ENCODE data around the gene MSMP. TPM values are rescaled to one million over a fixed set of nuclear protein-coding genes. Genes with fewer than 3 reads are reported as not detected.

Gene MSMP, protein sequence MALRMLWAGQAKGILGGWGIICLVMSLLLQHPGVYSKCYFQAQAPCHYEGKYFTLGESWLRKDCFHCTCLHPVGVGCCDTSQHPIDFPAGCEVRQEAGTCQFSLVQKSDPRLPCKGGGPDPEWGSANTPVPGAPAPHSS
- 1 to 10 TPM in 2 of 6 donors, not detected in 4; 1.1 to 2.8 TPM for total RNA-seq

DNA sequence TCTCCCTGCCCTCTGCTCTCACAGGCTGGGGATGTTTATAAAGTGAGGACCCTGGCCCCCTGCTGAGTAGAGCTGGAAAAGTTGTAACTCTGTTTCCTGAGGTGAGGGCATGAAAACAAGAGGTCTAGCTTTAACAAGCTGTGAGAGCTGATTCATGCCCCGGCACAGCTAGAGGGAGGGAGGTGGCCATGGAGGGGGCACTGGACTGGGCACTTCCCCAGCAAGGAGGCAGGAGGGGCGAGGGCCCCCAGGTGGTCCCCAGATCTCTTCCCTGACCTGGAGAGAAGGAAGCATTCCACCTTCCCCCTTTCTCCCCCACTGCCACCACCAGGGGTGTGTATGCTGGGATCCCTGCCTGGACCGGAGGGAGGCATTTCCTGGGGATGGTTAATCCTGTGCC is at the start of gene MSMP:
Gene MSMP, minus strand, starts transcription at position 13 of the 400 bp plus-strand sequence. CDS start 147 bp downstream, outside the sequence.
- WGBS, 2 donors = 44 to 61% methylated on average over 2 to 3 of the region's 3 CpGs
- peak within 1 kb of the TSS in 1 of 4 donors; percentile 37 for H3K27ac ChIP-seq
- DNase-seq (no peak), ATAC-seq (ENCODE audit: low FRiP score in 2 of 2) (no peak)
- no peaks in the 10 kb centered on the region for H3K27me3 ChIP-seq
- H3K4me1 ChIP-seq = peaks cover 30 to 51% (median 36%) of the 10 kb centered on the region in 4 donors
- no peak for TF ChIP-seq POLR2AphosphoS5 (IDR thresholded peaks at IDR 0.05)
- TF ChIP-seq, protein P1, sequence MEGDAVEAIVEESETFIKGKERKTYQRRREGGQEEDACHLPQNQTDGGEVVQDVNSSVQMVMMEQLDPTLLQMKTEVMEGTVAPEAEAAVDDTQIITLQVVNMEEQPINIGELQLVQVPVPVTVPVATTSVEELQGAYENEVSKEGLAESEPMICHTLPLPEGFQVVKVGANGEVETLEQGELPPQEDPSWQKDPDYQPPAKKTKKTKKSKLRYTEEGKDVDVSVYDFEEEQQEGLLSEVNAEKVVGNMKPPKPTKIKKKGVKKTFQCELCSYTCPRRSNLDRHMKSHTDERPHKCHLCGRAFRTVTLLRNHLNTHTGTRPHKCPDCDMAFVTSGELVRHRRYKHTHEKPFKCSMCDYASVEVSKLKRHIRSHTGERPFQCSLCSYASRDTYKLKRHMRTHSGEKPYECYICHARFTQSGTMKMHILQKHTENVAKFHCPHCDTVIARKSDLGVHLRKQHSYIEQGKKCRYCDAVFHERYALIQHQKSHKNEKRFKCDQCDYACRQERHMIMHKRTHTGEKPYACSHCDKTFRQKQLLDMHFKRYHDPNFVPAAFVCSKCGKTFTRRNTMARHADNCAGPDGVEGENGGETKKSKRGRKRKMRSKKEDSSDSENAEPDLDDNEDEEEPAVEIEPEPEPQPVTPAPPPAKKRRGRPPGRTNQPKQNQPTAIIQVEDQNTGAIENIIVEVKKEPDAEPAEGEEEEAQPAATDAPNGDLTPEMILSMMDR (IDR thresholded peaks at IDR 0.05) = no peak
- TF ChIP-seq EP300 (IDR thresholded peaks at IDR 0.05) = no peak
- no peak for TF ChIP-seq POLR2A (IDR thresholded peaks at IDR 0.05)
- no peaks in the 10 kb centered on the region for H3K9me3 ChIP-seq
- H3K4me3 ChIP-seq = no peak within 1 kb of the TSS
- peaks cover 23 to 43% (median 36%) of the 10 kb centered on the region in 4 donors for H3K36me3 ChIP-seq

DNA sequence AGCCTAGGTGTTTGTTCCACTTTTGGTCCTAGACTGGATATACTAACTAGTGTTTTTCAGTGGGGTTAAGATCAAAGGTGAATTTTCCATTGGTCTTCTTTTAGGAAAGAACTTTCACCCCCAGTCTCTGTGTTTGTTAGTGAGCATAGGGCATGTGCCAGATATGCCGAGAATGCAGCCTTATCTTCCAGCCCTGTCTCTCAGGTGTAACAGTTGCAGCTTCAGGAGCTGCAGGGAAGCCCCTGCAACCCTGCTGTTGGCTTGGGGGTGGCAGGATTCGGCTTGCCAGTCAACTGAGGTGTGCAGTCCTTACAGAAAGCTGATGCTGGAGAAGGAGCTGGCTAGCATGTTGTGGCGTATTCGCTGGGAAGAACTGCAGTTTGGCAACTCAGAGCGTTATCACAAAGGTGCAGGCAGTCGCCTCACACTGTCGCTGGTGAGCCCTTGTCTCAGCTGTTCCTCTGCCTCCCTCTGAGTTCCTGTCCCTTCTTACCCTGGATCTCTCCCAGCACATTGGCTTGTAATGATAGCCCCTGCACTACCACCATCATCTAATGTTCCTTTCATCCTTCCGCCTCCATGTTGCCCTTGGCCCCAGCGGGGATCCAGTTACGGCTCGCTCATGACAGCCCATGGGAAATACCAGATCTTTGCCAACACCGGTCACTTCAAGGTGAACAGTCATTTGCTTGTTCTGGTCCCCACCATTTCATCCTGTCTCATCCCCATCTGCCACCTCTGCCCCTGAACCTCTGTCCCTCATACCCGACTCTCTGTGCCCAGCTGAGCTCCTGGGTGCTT is 47.5 kb upstream of the MSMP start:
- ATAC-seq (ENCODE audit: low FRiP score in 2 of 2) = no peak

DNA sequence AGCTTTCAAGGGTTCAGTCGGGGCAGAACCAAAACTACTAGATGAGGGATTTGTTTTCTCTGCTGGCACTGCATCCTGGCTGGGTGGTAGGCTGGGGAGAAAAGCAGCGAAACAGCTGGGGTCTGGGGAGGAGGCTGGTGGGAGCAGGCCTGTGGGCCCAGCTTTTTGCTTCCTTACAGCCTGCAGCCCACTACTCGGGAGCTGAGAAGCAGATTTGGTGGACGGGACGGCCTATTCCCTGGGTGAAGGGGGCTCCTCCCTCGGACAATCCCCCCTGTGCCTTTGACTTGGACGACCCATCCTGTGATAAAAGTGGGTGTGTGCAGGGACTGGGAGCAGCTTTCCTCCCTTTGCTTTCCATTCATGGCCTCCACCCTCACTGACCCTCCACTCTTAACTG is 46.5 kb upstream of the MSMP start:
- no peaks in the 10 kb centered on the region for H3K9me3 ChIP-seq
- DNase-seq = no peak
- peaks cover 0 to 2% (median 0%) of the 10 kb centered on the region in 4 donors for H3K4me1 ChIP-seq
- no peak overlapping the region for H3K4me3 ChIP-seq
- no peak overlapping the region for H3K27ac ChIP-seq
- no peaks in the 10 kb centered on the region for H3K27me3 ChIP-seq
- TF ChIP-seq POLR2A (IDR thresholded peaks at IDR 0.05) (no peak), EP300 (IDR thresholded peaks at IDR 0.05) (no peak), POLR2AphosphoS5 (IDR thresholded peaks at IDR 0.05) (no peak)
- TF ChIP-seq, protein P1 (IDR thresholded peaks at IDR 0.05) = no peak
- ATAC-seq (ENCODE audit: low FRiP score in 2 of 2) = no peak
- H3K36me3 ChIP-seq = peaks cover 0 to 35% (median 20%) of the 10 kb centered on the region in 4 donors
- WGBS, 2 donors = 88 to 92% methylated on average over 7 of the region's 7 CpGs

More for the DNA sequence above, 47.5 kb upstream of the MSMP start:
- 92 to 95% methylated on average over 13 of the region's 13 CpGs for WGBS, 2 donors
- Histone ChIP-seq H3K4me3 (no peak overlapping the region), H3K36me3 (peaks cover 0 to 45% (median 29%) of the 10 kb centered on the region in 4 donors), H3K9me3 (no peaks in the 10 kb centered on the region), H3K27ac (no peak overlapping the region), H3K27me3 (no peaks in the 10 kb centered on the region), H3K4me1 (peaks cover 0 to 2% (median 0%) of the 10 kb centered on the region in 4 donors)
- no peak for DNase-seq
- no peak for TF ChIP-seq EP300 (IDR thresholded peaks at IDR 0.05)
- TF ChIP-seq, protein P1 (IDR thresholded peaks at IDR 0.05) = no peak
- no peak for TF ChIP-seq POLR2AphosphoS5 (IDR thresholded peaks at IDR 0.05)
- no peak for TF ChIP-seq POLR2A (IDR thresholded peaks at IDR 0.05)

DNA sequence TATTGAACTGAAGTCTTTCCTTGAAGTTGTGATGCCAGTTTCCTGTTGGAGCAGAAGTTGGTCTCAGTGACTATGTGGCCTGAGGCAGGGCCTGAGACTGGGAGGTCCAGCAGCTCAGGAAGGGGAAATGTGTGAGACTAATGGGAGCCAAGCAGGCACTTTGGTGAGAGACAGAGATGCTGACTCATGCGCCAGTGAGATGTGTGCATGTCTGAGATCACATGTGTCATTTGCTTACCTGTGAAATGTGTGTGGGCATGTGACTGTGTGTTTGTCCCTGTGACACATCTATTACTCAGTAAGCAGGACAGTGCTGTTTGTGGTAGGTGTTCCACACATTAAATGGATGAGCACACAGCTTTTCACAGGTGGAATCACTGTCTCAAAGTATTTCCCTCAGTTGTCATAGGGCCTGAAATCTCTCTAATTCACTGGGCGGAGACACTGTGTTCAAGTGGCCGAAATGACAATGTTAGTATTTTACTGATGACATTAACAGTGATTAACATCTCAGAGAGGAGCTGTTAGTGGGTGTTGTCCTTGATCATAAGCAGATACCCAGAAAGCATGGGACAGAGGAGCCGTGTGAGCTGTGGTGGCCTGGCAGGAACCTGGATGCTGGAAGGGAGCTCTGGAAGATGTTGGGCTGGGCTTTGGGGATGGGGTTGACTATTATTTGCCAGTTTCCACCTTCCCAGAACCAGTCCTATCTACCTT is 44.7 kb upstream of the MSMP start:
- TF ChIP-seq EP300 (IDR thresholded peaks at IDR 0.05) (no peak), POLR2AphosphoS5 (IDR thresholded peaks at IDR 0.05) (no peak), POLR2A (IDR thresholded peaks at IDR 0.05) (no peak)
- TF ChIP-seq, protein P1 (IDR thresholded peaks at IDR 0.05) = no peak
- H3K4me3 ChIP-seq = no peak overlapping the region
- peaks cover 0 to 28% (median 15%) of the 10 kb centered on the region in 4 donors for H3K36me3 ChIP-seq
- no peaks in the 10 kb centered on the region for H3K9me3 ChIP-seq
- H3K27me3 ChIP-seq = no peaks in the 10 kb centered on the region
- H3K4me1 ChIP-seq = peaks cover 0 to 9% (median 2%) of the 10 kb centered on the region in 4 donors
- DNase-seq = no peak
- no peak for ATAC-seq (ENCODE audit: low FRiP score in 2 of 2)
- 64 to 89% methylated on average over 4 of the region's 4 CpGs for WGBS, 2 donors
- H3K27ac ChIP-seq = peak overlapping the region in 1 of 4 donors; percentile 7
